HepG2 (cell line): Measurements from ENCODE around the gene ALDH2. TPM values are rescaled to one million over a fixed set of nuclear protein-coding genes. Genes with fewer than 3 reads are reported as not detected.

Experiments used
- AGO2 ChIP-seq: fragments of 200-400 bp; formaldehyde crosslinking; optimal IDR thresholded peaks from 2 replicates; pipeline ENCODE3; 2017; ENCODE audit warnings: mild to moderate bottlenecking, low read depth, low read length, moderate library complexity
- ATF1 ChIP-seq: IDR thresholded peaks from 2 replicates; pipeline ENCODE4 v1.6.1; 2016; ENCODE audit warnings: mild to moderate bottlenecking, control low read depth
- CBX1 ChIP-seq: IDR thresholded peaks from one replicate; pipeline ENCODE4 v1.6.1; 2016; ENCODE audit warnings: antibody characterized with exemption, low read depth
- CHCHD3 ChIP-seq: sonication (generic); formaldehyde crosslinking; IDR thresholded peaks from 2 replicates; pipeline ENCODE4 v1.8.0; 2022; ENCODE audit warnings: mild to moderate bottlenecking, missing genetic modification reagents, moderate library complexity
- MAFF ChIP-seq: IDR thresholded peaks from 2 replicates; pipeline ENCODE4 v1.6.1; 2011; ENCODE audit warnings: low read depth, low read length, improper control_type of control experiment
- MAFK ChIP-seq, 2 experiments: IDR thresholded peaks in 1 of 2; conservative IDR thresholded peaks in 1 of 2; 2 replicates each; pipeline ENCODE4 v1.6.1; 2011; ENCODE audit warnings: improper control_type of control experiment in 2 of 2, low read length in 2 of 2
- NFE2 ChIP-seq: sonication (generic); formaldehyde crosslinking; IDR thresholded peaks from 2 replicates; pipeline ENCODE4 v1.4.0; 2020; ENCODE audit warnings: missing genetic modification reagents
- PCBP1 ChIP-seq: fragments of 200-400 bp; formaldehyde crosslinking; IDR thresholded peaks from 2 replicates; pipeline ENCODE4 v1.6.1; 2017; ENCODE audit warnings: mild to moderate bottlenecking, low read depth, low read length, borderline replicate concordance
- PHF5A ChIP-seq: IDR thresholded peaks from one replicate; pipeline ENCODE4 v1.6.1; 2018; ENCODE audit warnings: low read depth, missing genetic modification reagents; ENCODE audit not compliant: unreplicated experiment
- RARG ChIP-seq: sonication (generic); formaldehyde crosslinking; IDR thresholded peaks from 2 replicates; pipeline ENCODE4 v1.4.0; 2020; ENCODE audit warnings: low read depth, mild to moderate bottlenecking, missing genetic modification reagents
- RBM39 ChIP-seq: fragments of 200-400 bp; formaldehyde crosslinking; IDR thresholded peaks from one replicate; pipeline ENCODE4 v1.6.1; 2018; ENCODE audit warnings: antibody characterized with exemption, mild to moderate bottlenecking, low read depth, low read length; ENCODE audit not compliant: poor library complexity, severe bottlenecking
- SOX6 ChIP-seq, 2 experiments: fragments of 450-650 bp in 1 of 2; sonication (generic) in 1 of 2; formaldehyde crosslinking in 1 of 2; IDR thresholded peaks; 2 replicates each; pipeline versions ENCODE4 v1.4.0 to v1.6.1; 2017 to 2020; ENCODE audit warnings: antibody characterized with exemption in 1 of 2, mild to moderate bottlenecking in 1 of 2, missing genetic modification reagents in 1 of 2
- SP4 ChIP-seq: sonication (generic); formaldehyde crosslinking; IDR thresholded peaks from 2 replicates; pipeline ENCODE4 v1.8.1; 2023; ENCODE audit warnings: mild to moderate bottlenecking, missing genetic modification reagents
- SRY ChIP-seq: sonication (generic); formaldehyde crosslinking; IDR thresholded peaks from 2 replicates; pipeline ENCODE4 v1.8.0; 2022; ENCODE audit warnings: mild to moderate bottlenecking, missing genetic modification reagents
- TBL1XR1 ChIP-seq: fragments of 150-350 bp; IDR thresholded peaks from 2 replicates; pipeline ENCODE4 v1.6.1; 2014; ENCODE audit warnings: borderline replicate concordance, low read length; ENCODE audit not compliant: partially characterized antibody
- TGIF2 ChIP-seq: IDR thresholded peaks from 2 replicates; pipeline ENCODE4 v1.6.1; 2016; ENCODE audit warnings: control low read depth, missing compliant biosample characterization
- THYN1 ChIP-seq: sonication (generic); formaldehyde crosslinking; IDR thresholded peaks from 2 replicates; pipeline ENCODE4 v1.8.1; 2023; ENCODE audit warnings: low read depth, mild to moderate bottlenecking, moderate library complexity, missing genetic modification reagents, borderline replicate concordance
- TMF1 ChIP-seq: sonication (generic); formaldehyde crosslinking; IDR thresholded peaks from 2 replicates; pipeline ENCODE4 v1.8.1; 2022; ENCODE audit warnings: low read depth, missing genetic modification reagents
- U2AF1 ChIP-seq: fragments of 200-400 bp; formaldehyde crosslinking; optimal IDR thresholded peaks from 2 replicates; pipeline ENCODE3; 2017; ENCODE audit warnings: mild to moderate bottlenecking, low read depth, low read length
- ZEB1 ChIP-seq: IDR thresholded peaks from 2 replicates; pipeline ENCODE4 v1.6.1; 2012; ENCODE audit warnings: mild to moderate bottlenecking, low read depth, inconsistent platforms; ENCODE audit not compliant: insufficient replicate concordance
- ZMYM2 ChIP-seq: sonication (generic); formaldehyde crosslinking; IDR thresholded peaks from 2 replicates; pipeline ENCODE4 v1.8.0; 2022; ENCODE audit warnings: mild to moderate bottlenecking, missing genetic modification reagents
- ZNF136 ChIP-seq: sonication (generic); formaldehyde crosslinking; IDR thresholded peaks from 2 replicates; pipeline ENCODE4 v1.8.1; 2022; ENCODE audit warnings: low read depth, mild to moderate bottlenecking, moderate library complexity, missing genetic modification reagents
- ZNF333 ChIP-seq: sonication (generic); formaldehyde crosslinking; IDR thresholded peaks from 2 replicates; pipeline ENCODE4 v1.4.0; 2020; ENCODE audit warnings: mild to moderate bottlenecking, missing genetic modification reagents, borderline replicate concordance
- ZNF629 ChIP-seq: sonication (generic); formaldehyde crosslinking; conservative IDR thresholded peaks from 2 replicates; pipeline ENCODE4 v1.5.0; 2020; ENCODE audit warnings: missing genetic modification reagents
- ZNF772 ChIP-seq: sonication (generic); formaldehyde crosslinking; IDR thresholded peaks from 2 replicates; pipeline ENCODE4 v1.5.0; 2020; ENCODE audit warnings: mild to moderate bottlenecking, missing genetic modification reagents
- polyA plus RNA-seq, 8 experiments: library from polyadenylated mRNA; depleted of rRNA in 3 of 8; stranded (reverse) in 7 of 8; unstranded in 1 of 8; fragments of >200 nt; fragmentation: Illumina TruSeq in 4 of 8; extraction: Trizol in 4 of 8; gene quantifications; 2 replicates each; pipeline versions ENCODE4 v1.2.1 to v1.2.3, GENCODE V29; 2011 to 2016; ENCODE audit warnings: low read depth in 4 of 8, missing spikeins in 1 of 8, mixed read lengths in 1 of 8; ENCODE audit not compliant: insufficient read depth in 1 of 8
- total RNA-seq, 5 experiments: library from RNA; depleted of rRNA; stranded (reverse); fragments of >200 nt; fragmentation: Illumina TruSeq; extraction: Trizol; gene quantifications; 2 replicates each; pipeline ENCODE4 v1.2.3, GENCODE V29; 2016; ENCODE audit warnings: low read depth in 1 of 5
- TF ChIP-seq, protein P1 (sequence below): sonication (generic); formaldehyde crosslinking; IDR thresholded peaks from 2 replicates; pipeline ENCODE4 v1.8.1; 2023; ENCODE audit warnings: missing genetic modification reagents, mild to moderate bottlenecking, borderline replicate concordance
- TF ChIP-seq, protein P2 (sequence below): sonication (generic); formaldehyde crosslinking; IDR thresholded peaks from 2 replicates; pipeline ENCODE4 v1.4.0; 2020; ENCODE audit warnings: missing genetic modification reagents; ENCODE audit errors: not compliant biosample characterization
- TF ChIP-seq, protein P3 (sequence below): sonication (generic); formaldehyde crosslinking; IDR thresholded peaks from 2 replicates; pipeline ENCODE4 v1.4.0; 2020; ENCODE audit warnings: mild to moderate bottlenecking, low read depth, missing genetic modification reagents

The ALDH2 gene
- total and polyA plus RNA-seq, 2 of the 13 experiments (the other 11 are each of a cell fraction or from before 2014, with no cell fraction given), result 78.8 to 103 TPM

DNA sequence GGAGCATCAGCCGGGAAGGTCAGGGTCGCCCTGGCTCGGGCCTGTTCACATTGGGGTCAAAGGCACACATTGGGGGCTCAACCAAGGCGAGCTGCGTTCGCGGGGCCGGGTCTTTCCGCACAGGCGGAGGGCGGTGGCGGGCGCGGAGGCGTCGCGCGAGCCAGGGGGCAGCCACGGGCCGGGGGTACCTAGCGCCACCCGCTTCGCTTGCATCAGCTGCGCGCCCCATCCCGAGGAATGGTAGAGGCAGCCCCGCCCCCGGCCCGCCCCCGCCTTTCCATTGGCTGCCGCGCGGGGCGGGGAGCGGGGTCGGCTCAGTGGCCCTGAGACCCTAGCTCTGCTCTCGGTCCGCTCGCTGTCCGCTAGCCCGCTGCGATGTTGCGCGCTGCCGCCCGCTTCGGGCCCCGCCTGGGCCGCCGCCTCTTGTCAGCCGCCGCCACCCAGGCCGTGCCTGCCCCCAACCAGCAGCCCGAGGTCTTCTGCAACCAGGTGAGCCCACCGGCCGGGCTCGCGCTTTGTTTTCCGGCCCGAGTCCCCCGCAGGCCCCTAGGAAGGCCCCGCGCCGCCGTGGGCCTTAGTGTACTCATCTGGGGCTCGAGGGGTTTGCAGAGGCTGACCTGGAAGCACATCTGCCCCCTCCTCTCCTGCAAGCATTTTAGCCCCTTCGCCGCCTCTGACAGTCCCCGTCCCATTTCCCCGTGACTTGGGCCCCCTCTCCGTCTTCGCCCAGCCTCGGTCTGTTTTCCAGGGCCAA, at the start of gene ALDH2 (continued):
- TF ChIP-seq, protein P1, sequence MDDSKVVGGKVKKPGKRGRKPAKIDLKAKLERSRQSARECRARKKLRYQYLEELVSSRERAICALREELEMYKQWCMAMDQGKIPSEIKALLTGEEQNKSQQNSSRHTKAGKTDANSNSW, result peak; percentile 75; the same call in 1 of the 2 replicates
- peak; percentile 76; the same call in 1 of the 2 replicates for TF ChIP-seq PCBP1
- TF ChIP-seq AGO2, result peak; percentile 79
- TF ChIP-seq RARG (CRISPR knock-in tag), result no peak
- TF ChIP-seq, protein P2, sequence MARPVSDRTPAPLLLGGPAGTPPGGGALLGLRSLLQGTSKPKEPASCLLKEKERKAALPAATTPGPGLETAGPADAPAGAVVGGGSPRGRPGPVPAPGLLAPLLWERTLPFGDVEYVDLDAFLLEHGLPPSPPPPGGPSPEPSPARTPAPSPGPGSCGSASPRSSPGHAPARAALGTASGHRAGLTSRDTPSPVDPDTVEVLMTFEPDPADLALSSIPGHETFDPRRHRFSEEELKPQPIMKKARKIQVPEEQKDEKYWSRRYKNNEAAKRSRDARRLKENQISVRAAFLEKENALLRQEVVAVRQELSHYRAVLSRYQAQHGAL (CRISPR knock-in tag), result peak; percentile 41
- peak; percentile 79; the same call in 1 of the 2 replicates for TF ChIP-seq SRY (CRISPR knock-in tag)
- TF ChIP-seq NFE2 (CRISPR knock-in tag), result no peak
- no peak for TF ChIP-seq ZNF629 (CRISPR knock-in tag)
- no peak for TF ChIP-seq ZNF136 (CRISPR knock-in tag)
- TF ChIP-seq MAFK (conservative IDR thresholded peaks at IDR 0.05 in 1 of 2, IDR thresholded peaks at IDR 0.05 in 1 of 2; ENCODE audit: low read length in 2 of 2), result no peak
- TF ChIP-seq ZNF333 (CRISPR knock-in tag), result no peak
- 0 out of 2 replicates have a peak, but pooled peaks have one; percentile 35 for TF ChIP-seq TGIF2 (CRISPR knock-in tag)
- TF ChIP-seq U2AF1, result no peak
- no peak for TF ChIP-seq SOX6 (IDR thresholded peaks at IDR 0.05)
- peak; percentile 47 for TF ChIP-seq SOX6 (CRISPR knock-in tag; IDR thresholded peaks at IDR 0.05)
- no peak for TF ChIP-seq TBL1XR1
- TF ChIP-seq ATF1, result no peak
- no peak for TF ChIP-seq MAFF
- no peak for TF ChIP-seq CBX1
- TF ChIP-seq SP4 (CRISPR knock-in tag), result peak; percentile 90
- no peak for TF ChIP-seq THYN1 (CRISPR knock-in tag)
- TF ChIP-seq, protein P3, sequence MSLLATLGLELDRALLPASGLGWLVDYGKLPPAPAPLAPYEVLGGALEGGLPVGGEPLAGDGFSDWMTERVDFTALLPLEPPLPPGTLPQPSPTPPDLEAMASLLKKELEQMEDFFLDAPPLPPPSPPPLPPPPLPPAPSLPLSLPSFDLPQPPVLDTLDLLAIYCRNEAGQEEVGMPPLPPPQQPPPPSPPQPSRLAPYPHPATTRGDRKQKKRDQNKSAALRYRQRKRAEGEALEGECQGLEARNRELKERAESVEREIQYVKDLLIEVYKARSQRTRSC, result no peak
- no peak for TF ChIP-seq CHCHD3 (CRISPR knock-in tag)
- no peak for TF ChIP-seq ZEB1
- 0 out of 2 replicates have a peak, but pooled peaks have one; percentile 68 for TF ChIP-seq ZNF772 (CRISPR knock-in tag)
- peak; percentile 48; the same call in 1 of the 2 replicates for TF ChIP-seq TMF1 (CRISPR knock-in tag)
- TF ChIP-seq RBM39, result peak; percentile 94
- TF ChIP-seq PHF5A, result no peak
- peak; percentile 22; the same call in 1 of the 2 replicates for TF ChIP-seq ZMYM2 (CRISPR knock-in tag)
